Measurements from ENCODE around the gene DLG2.
"Not testable (repeated sequence)": the region's sequence is repeated elsewhere in the genome, so short reads cannot be mapped to it uniquely, and the experiment has no call there.

Gene DLG2

GRCh38 chr11:85313741-85314140 lies 313.4 kb downstream of the DLG2 start:
- Mint-ChIP-seq H3K36me3 (ENCODE audit: insufficient read depth) (no peaks in the 10 kb centered on the region), H3K27ac (ENCODE audit: low read depth) (no peak overlapping the region), H3K27me3 (no peaks in the 10 kb centered on the region), H3K9me3 (peaks cover 21% of the 10 kb centered on the region), H3K4me1 (no peaks in the 10 kb centered on the region), H3K4me3 (no peak overlapping the region)
- DNase-seq (ENCODE audit: low spot score in 2 of 2) (no peak), ATAC-seq (replicated peaks; ENCODE audit: extremely low read depth, poor library complexity, severe bottlenecking) (no peak)

- H3K4me1 Mint-ChIP-seq = no peaks in the 10 kb centered on the region
- no peaks in the 10 kb centered on the region for H3K36me3 Mint-ChIP-seq (ENCODE audit: insufficient read depth)
- H3K27ac Mint-ChIP-seq (ENCODE audit: low read depth) = no peak overlapping the region
- peaks cover 27% of the 10 kb centered on the region for H3K9me3 Mint-ChIP-seq
- DNase-seq (ENCODE audit: low spot score in 2 of 2) (no peak), ATAC-seq (replicated peaks; ENCODE audit: extremely low read depth, poor library complexity, severe bottlenecking) (no peak)
- no peak overlapping the region for H3K4me3 Mint-ChIP-seq
- no peaks in the 10 kb centered on the region for H3K27me3 Mint-ChIP-seq
These were observed 316.7 kb downstream of the DLG2 start for GRCh38 chr11:85310479-85310878.

- Mint-ChIP-seq H3K27me3 (no peaks in the 10 kb centered on the region), H3K36me3 (ENCODE audit: insufficient read depth) (no peaks in the 10 kb centered on the region), H3K27ac (ENCODE audit: low read depth) (no peak overlapping the region), H3K9me3 (peaks cover 19% of the 10 kb centered on the region), H3K4me3 (no peak overlapping the region), H3K4me1 (no peaks in the 10 kb centered on the region)
- ATAC-seq (replicated peaks; ENCODE audit: extremely low read depth, poor library complexity, severe bottlenecking) (no peak), DNase-seq (ENCODE audit: low spot score in 2 of 2) (no peak)
These were observed 319.8 kb downstream of the DLG2 start for GRCh38 chr11:85307366-85307765.

- no peaks in the 10 kb centered on the region for H3K27me3 Mint-ChIP-seq
- no peaks in the 10 kb centered on the region for H3K4me1 Mint-ChIP-seq
- no peak overlapping the region for H3K27ac Mint-ChIP-seq (ENCODE audit: low read depth)
- ATAC-seq (replicated peaks; ENCODE audit: extremely low read depth, poor library complexity, severe bottlenecking) (no peak), DNase-seq (ENCODE audit: low spot score in 2 of 2) (no peak)
- no peak overlapping the region for H3K4me3 Mint-ChIP-seq
- peaks cover 29% of the 10 kb centered on the region for H3K9me3 Mint-ChIP-seq
- H3K36me3 Mint-ChIP-seq (ENCODE audit: insufficient read depth) = no peaks in the 10 kb centered on the region
These were observed 325.1 kb downstream of the DLG2 start for GRCh38 chr11:85301895-85302678.

GRCh38 chr11:85299258-85299942 lies 327.7 kb downstream of the DLG2 start:
- H3K36me3 Mint-ChIP-seq (ENCODE audit: insufficient read depth) = no peaks in the 10 kb centered on the region
- H3K27me3 Mint-ChIP-seq = no peaks in the 10 kb centered on the region
- no peak overlapping the region for H3K4me3 Mint-ChIP-seq
- H3K4me1 Mint-ChIP-seq = no peaks in the 10 kb centered on the region
- peaks cover 25% of the 10 kb centered on the region for H3K9me3 Mint-ChIP-seq
- H3K27ac Mint-ChIP-seq (ENCODE audit: low read depth) = no peak overlapping the region
- DNase-seq (ENCODE audit: low spot score in 2 of 2) (no peak), ATAC-seq (replicated peaks; ENCODE audit: extremely low read depth, poor library complexity, severe bottlenecking) (no peak)

GRCh38 chr11:85295694-85296271 lies 331.4 kb downstream of the DLG2 start:
- no peaks in the 10 kb centered on the region for H3K36me3 Mint-ChIP-seq (ENCODE audit: insufficient read depth)
- no peaks in the 10 kb centered on the region for H3K27me3 Mint-ChIP-seq
- H3K4me1 Mint-ChIP-seq = no peaks in the 10 kb centered on the region
- DNase-seq (ENCODE audit: low spot score in 2 of 2) = no peak
- H3K4me3 Mint-ChIP-seq = no peak overlapping the region
- no peak for ATAC-seq (replicated peaks; ENCODE audit: extremely low read depth, poor library complexity, severe bottlenecking)
- no peak overlapping the region for H3K27ac Mint-ChIP-seq (ENCODE audit: low read depth)
- H3K9me3 Mint-ChIP-seq = peaks cover 29% of the 10 kb centered on the region

- ATAC-seq (replicated peaks; ENCODE audit: extremely low read depth, poor library complexity, severe bottlenecking) = no peak
- no peak for DNase-seq (ENCODE audit: low spot score in 2 of 2)
These were observed 345.6 kb downstream of the DLG2 start for GRCh38 chr11:85281550-85281949.

GRCh38 chr11:85279267-85279666 lies 347.9 kb downstream of the DLG2 start:
- DNase-seq (ENCODE audit: low spot score in 2 of 2) (no peak), ATAC-seq (replicated peaks; ENCODE audit: extremely low read depth, poor library complexity, severe bottlenecking) (no peak)
- peaks cover 6% of the 10 kb centered on the region for H3K9me3 Mint-ChIP-seq
- H3K27me3 Mint-ChIP-seq = no peaks in the 10 kb centered on the region
- H3K4me3 Mint-ChIP-seq = no peak overlapping the region
- no peaks in the 10 kb centered on the region for H3K4me1 Mint-ChIP-seq
- H3K36me3 Mint-ChIP-seq (ENCODE audit: insufficient read depth) = no peaks in the 10 kb centered on the region
- no peak overlapping the region for H3K27ac Mint-ChIP-seq (ENCODE audit: low read depth)

More at GRCh38 chr11:85281550-85281949, 345.6 kb downstream of the DLG2 start:
- Mint-ChIP-seq H3K9me3 (peaks cover 11% of the 10 kb centered on the region), H3K36me3 (ENCODE audit: insufficient read depth) (no peaks in the 10 kb centered on the region), H3K4me1 (no peaks in the 10 kb centered on the region), H3K4me3 (no peak overlapping the region), H3K27me3 (no peaks in the 10 kb centered on the region), H3K27ac (ENCODE audit: low read depth) (no peak overlapping the region)

GRCh38 chr11:85277693-85278092 lies 349.5 kb downstream of the DLG2 start:
- no peak for DNase-seq (ENCODE audit: low spot score in 2 of 2)
- no peak for ATAC-seq (replicated peaks; ENCODE audit: extremely low read depth, poor library complexity, severe bottlenecking)
- Mint-ChIP-seq H3K27me3 (no peaks in the 10 kb centered on the region), H3K36me3 (ENCODE audit: insufficient read depth) (no peaks in the 10 kb centered on the region), H3K27ac (ENCODE audit: low read depth) (no peak overlapping the region), H3K4me3 (no peak overlapping the region), H3K4me1 (no peaks in the 10 kb centered on the region), H3K9me3 (peaks cover 6% of the 10 kb centered on the region)

- no peak for ATAC-seq (replicated peaks; ENCODE audit: extremely low read depth, poor library complexity, severe bottlenecking)
- no peaks in the 10 kb centered on the region for H3K27me3 Mint-ChIP-seq
These were observed 350.8 kb downstream of the DLG2 start for GRCh38 chr11:85276332-85276731.

GRCh38 chr11:85270315-85270714 lies 356.8 kb downstream of the DLG2 start:
- ATAC-seq (replicated peaks; ENCODE audit: extremely low read depth, poor library complexity, severe bottlenecking); DNase-seq (ENCODE audit: low spot score in 2 of 2); H3K27me3 Mint-ChIP-seq; H3K27ac Mint-ChIP-seq (ENCODE audit: low read depth); H3K4me3 Mint-ChIP-seq; H3K36me3 Mint-ChIP-seq (ENCODE audit: insufficient read depth); H3K4me1 Mint-ChIP-seq: not testable (repeated sequence)
- H3K9me3 Mint-ChIP-seq = peaks cover 23% of the 10 kb centered on the region

More at GRCh38 chr11:85276332-85276731, 350.8 kb downstream of the DLG2 start:
- no peaks in the 10 kb centered on the region for H3K4me1 Mint-ChIP-seq
- no peak for DNase-seq (ENCODE audit: low spot score in 2 of 2)
- H3K36me3 Mint-ChIP-seq (ENCODE audit: insufficient read depth) = no peaks in the 10 kb centered on the region
- no peak overlapping the region for H3K27ac Mint-ChIP-seq (ENCODE audit: low read depth)
- no peak overlapping the region for H3K4me3 Mint-ChIP-seq
- peaks cover 8% of the 10 kb centered on the region for H3K9me3 Mint-ChIP-seq

- Mint-ChIP-seq H3K9me3 (peaks cover 30% of the 10 kb centered on the region), H3K36me3 (ENCODE audit: insufficient read depth) (no peaks in the 10 kb centered on the region), H3K27ac (ENCODE audit: low read depth) (no peak overlapping the region), H3K27me3 (no peaks in the 10 kb centered on the region), H3K4me1 (no peaks in the 10 kb centered on the region), H3K4me3 (no peak overlapping the region)
- DNase-seq (ENCODE audit: low spot score in 2 of 2) = no peak
- no peak for ATAC-seq (replicated peaks; ENCODE audit: extremely low read depth, poor library complexity, severe bottlenecking)
These were observed 358.0 kb downstream of the DLG2 start for GRCh38 chr11:85269109-85269508.

GRCh38 chr11:85266646-85267045 lies 360.5 kb downstream of the DLG2 start:
- Mint-ChIP-seq H3K36me3 (ENCODE audit: insufficient read depth) (no peaks in the 10 kb centered on the region), H3K4me3 (no peak overlapping the region), H3K27ac (ENCODE audit: low read depth) (no peak overlapping the region), H3K9me3 (peaks cover 25% of the 10 kb centered on the region), H3K27me3 (no peaks in the 10 kb centered on the region), H3K4me1 (no peaks in the 10 kb centered on the region)
- no peak for ATAC-seq (replicated peaks; ENCODE audit: extremely low read depth, poor library complexity, severe bottlenecking)
- DNase-seq (ENCODE audit: low spot score in 2 of 2) = no peak
